EH (cell line): ENCODE data around the gene MON1A.

ENCODE experiments used
- DNase-seq: peaks from one replicate; pipeline ENCODE4 v3.0.0-alpha.2; 2015; ENCODE audit warnings: low read depth

Gene MON1A

DNA sequence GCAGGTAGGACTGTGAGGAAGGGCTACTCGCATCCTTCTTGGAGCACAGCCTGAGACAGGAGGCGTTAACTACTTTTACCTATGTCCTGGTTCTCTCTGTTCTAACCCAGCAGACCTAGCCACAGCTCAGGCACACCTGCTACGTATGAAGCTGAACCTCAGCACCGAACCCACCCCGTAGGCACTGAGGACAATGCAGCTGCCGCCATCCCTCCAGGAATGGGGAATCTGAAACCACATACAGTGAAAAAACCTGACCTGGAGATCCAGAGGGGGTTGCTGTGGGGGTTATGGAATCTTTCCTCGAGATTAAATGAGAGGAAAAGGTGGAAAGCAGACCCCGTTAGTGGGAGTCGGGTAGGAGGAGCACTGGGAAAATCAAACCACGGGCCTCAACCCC lies 40.3 kb downstream of the MON1A start:
- DNase-seq = no peak

GRCh38 chr3:49886922-49887265 lies 42.7 kb downstream of the MON1A start:
- DNase-seq = no peak

- peak; percentile 31 for DNase-seq
These were observed 45.6 kb downstream of the MON1A start for GRCh38 chr3:49883998-49884397.

GRCh38 chr3:49882166-49882565 lies 47.4 kb downstream of the MON1A start:
- DNase-seq = no peak

DNA sequence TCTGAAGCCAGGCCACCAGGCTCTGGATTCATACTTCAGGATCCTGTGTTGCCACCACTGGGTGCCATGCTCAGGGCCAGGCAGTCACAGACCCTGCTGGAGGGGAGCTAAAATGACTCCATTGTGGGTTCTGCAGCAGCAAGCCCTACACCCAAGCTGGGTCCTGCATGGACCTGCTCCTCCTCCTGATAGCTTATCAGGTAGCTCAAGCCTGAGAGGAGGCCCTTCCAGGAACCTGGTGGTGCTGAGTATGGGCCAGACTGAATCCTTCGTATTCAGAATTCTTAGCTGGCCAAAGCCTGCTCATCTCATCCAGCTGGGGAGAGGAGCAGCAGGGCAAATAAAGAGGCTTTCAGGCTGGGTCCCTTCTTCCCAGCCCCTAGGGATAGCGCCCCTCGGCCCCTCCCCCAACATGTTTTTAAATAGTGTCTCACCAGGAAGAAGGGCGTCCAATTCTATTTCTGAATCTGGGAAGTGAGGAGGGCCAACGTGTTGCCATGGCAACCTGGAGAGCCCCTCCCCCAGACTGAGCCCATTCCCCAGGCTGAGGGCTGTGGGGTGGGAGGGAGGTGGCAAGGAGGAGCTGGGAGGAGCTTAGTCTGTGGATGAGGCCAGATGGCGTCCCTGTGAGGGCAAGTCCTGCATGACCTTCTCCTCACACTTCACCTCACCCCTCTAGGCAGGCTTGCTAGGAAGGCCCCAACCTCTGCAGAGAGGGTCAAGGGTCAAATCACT lies 48.9 kb downstream of the MON1A start:
- no peak for DNase-seq

DNA sequence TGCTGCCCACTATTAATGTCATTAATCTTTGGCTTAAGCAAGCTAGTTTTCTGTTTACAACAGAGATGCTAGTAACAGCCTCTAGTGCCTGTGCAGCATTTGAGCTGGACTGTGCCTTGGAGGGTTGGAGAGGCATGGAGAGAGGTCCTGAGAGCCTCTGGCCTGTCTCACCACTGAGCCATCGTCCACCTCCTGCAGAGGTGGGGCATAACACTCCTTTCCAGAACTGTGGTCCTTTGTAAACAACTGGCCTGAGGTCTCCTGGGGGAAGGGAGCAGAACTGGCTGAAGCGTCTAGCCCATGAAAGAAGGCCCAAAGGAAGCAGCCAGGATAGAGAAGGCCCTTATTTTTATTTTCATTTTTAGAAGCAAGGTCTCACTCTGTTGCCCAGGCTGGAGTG lies 49.9 kb downstream of the MON1A start:
- no peak for DNase-seq

- no peak for DNase-seq
These were observed 50.9 kb downstream of the MON1A start for GRCh38 chr3:49878686-49879085.

GRCh38 chr3:49877716-49878115 lies 51.9 kb downstream of the MON1A start:
- DNase-seq = no peak

DNA sequence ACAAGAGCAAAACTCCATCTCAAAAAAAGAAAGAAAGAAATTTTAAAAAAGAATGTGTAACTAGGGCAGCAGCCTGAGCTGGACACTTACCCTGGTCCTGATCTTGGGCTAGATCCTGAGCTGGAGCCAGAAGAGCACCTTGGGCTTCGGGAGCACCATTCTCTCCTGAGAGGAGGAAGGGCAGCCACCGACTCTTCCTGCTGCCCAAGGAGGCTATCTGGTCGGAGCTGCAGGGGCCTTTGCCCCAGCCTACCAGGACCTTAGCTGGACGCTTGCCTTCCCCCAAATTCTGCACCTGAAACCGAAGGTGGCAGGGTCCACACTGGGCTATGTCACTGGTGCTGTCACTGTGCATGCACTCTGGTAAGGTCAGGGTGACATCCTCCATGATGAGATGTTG lies 53.0 kb downstream of the MON1A start:
- no peak for DNase-seq

DNA sequence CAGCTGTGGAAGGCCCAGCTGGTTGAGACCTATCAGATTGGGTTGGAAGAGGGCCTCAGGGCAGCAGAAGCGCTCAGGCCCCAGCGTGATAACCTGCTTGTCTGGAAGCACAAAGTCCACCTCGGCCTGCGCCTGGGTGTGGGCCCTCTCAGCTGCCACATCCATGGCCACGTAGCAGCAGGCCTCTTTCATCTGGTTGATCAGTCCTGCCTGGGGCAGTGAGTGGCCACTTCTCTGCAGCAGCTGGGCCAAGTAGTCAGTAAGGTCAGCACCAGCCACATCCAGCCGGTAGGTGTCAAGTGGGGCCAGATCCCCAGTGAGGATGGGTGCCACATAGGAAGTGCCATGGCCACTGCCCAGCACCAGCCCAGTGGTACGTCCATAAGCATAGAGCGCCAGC lies 56.0 kb downstream of the MON1A start:
- DNase-seq = no peak

DNA sequence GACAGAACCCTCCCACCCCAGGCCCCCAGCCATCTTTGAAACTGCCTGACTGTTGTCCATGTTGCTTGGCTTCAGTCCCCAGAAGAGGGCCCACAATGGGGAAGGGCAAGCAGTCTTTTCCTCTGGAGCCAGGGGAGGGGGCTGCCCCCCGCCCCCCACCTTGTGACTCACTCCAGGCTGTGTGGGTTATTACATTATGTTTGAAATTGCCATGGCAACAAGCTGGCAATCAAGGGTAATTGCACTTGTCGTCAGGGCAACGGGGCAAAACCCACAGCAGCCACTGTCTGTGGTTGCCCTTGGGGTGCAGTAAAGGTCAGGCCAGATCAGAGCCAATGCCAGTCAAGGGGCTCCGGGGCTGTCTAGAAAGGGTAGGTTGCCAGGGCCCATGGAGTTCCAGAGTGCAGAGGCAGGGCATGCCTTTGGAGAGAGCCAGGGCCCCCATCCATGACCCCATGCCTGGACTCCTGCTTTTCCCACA lies 56.8 kb downstream of the MON1A start:
- no peak for DNase-seq

DNA sequence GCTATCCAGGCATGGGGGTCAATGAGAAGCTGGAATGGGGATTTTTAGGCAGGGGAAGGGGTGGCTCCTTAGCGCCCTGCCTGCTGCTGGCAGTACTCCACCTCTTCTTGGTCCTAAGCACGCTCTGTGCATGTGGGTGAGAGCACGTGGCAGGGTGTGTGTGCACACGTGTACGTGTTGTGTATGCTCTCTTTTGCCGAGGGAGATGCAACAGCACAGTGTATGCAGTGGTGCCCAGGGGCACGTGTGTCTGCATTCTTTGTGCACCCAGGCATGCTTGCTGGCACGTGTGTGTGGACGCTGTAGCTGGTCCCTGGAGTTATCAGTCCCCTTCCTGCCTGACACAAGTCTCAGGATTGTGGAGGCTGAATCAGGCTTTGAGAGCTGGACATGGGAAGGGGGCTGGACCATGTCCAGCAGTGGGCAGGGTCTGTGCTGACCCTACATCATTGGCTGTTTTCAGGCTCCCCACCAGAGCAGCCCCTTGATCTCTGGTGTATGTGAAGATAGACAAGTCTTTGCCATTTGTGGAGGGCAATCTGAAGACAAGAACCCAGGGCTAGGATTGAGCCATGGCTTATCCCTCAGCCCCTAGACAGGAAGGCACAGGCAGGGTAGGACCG lies 58.0 kb downstream of the MON1A start:
- DNase-seq = peak; percentile 8

GRCh38 chr3:49869525-49870126 lies 60.0 kb downstream of the MON1A start, which contains the start of gene CAMKV:
CAMKV (minus strand) TSS chr3:49869906; CDS start chr3:49862388, 7,518 bp downstream.
- DNase-seq = no peak

GRCh38 chr3:49868862-49869466 lies 60.6 kb downstream of the MON1A start:
- DNase-seq = no peak

DNA sequence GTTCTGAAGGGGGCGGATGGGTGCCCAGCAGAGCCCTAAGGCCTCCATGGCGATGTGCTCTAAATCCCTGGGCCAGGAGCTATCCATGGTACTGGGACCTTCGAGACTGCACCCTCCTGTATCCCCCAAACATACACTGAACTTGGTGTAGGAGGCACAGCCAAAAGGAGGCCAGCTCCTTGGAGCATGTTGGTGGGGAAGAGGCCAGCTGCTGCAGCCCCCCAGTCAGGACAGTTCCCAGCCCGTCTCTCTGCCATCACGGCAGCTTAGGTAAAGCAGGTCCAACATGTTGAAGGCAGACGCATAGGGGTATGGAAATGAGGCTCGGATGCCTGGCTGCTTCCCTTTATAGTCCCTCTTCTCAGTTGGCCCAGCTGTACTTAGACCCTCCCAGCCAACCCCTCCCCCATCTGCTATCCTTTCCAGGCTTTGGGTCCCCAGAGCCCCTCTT lies 61.7 kb downstream of the MON1A start:
- peak; percentile 62 for DNase-seq

DNA sequence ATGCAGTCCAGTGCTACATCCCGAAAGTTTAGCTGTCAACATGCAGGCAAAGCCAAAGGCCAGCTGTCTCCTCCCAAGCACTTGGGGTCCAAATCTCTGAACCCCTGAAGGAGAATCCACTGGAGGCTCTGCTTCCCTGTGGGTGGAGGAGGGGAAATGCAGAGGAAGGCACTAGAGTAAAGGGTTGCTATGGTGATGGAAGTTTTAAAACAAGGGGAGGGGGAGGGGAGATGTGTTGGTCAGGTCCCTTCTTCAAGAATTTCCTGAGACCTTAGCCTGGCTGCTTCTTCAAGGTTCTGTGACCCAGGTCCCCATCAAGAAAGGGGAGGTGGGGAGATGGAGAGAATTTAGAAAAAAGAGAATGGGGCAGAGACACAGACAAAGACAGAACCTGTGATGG lies 62.2 kb downstream of the MON1A start:
- DNase-seq = no peak

- no peak for DNase-seq
These were observed 64.3 kb downstream of the MON1A start for GRCh38 chr3:49865198-49865784.

DNA sequence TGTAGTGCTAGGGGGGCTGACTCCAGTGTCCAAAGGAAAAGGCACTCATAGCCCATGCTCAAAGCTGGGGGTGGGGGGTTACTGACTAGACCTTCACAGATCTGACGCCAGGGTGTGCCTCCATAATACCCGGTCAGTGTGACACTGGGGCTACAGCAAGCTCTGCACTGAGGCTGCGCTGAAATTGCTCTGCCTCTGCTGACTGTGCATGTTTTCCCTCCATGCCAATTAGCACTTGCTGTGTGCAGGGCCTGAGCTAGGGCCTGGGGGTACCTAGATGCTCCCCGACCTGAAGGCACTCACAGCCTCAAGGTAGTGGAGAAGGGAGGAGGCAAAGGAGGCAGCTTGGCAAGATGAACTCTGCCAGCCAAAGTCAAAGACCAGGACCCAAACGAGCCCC lies 65.1 kb downstream of the MON1A start:
- DNase-seq = no peak

GRCh38 chr3:49859576-49860305 lies 69.9 kb downstream of the MON1A start:
- DNase-seq = no peak
